Retinal pigment epithelial cell (primary cell): Measurements from ENCODE around the gene TNFRSF18.

ENCODE experiments used
- DNase-seq: peaks from one replicate; pipeline ENCODE4 v3.0.0-alpha.2; 2010; ENCODE audit warnings: low read depth
- H3K4me3 ChIP-seq: 2 replicates; pipeline ENCODE4 v1.5.1; 2011; ENCODE audit warnings: mild to moderate bottlenecking, low read length, control low read depth, moderate library complexity
- CTCF ChIP-seq: conservative IDR thresholded peaks from 2 replicates; pipeline ENCODE4 v1.5.1; 2011; ENCODE audit warnings: low read depth, low read length, control low read depth, inconsistent platforms

Gene TNFRSF18

GRCh38 chr1:1175221-1176062 is 30.9 kb downstream of the TNFRSF18 start:
- DNase-seq = no peak
- H3K4me3 ChIP-seq = no peak overlapping the region
- TF ChIP-seq CTCF = no peak

GRCh38 chr1:1173793-1174415 is 32.5 kb downstream of the TNFRSF18 start, which contains the start of gene TTLL10:
TTLL10 (plus strand) TSS chr1:1173880; CDS start chr1:1179216, 5,336 bp downstream.
- no peak for TF ChIP-seq CTCF
- no peak within 1 kb of the TSS for H3K4me3 ChIP-seq
- no peak for DNase-seq

GRCh38 chr1:1173061-1173792 is 33.2 kb downstream of the TNFRSF18 start:
- no peak for DNase-seq
- H3K4me3 ChIP-seq = no peak overlapping the region
- TF ChIP-seq CTCF = no peak

- no peak for TF ChIP-seq CTCF
- no peak for DNase-seq
These were observed 34.6 kb downstream of the TNFRSF18 start for GRCh38 chr1:1171546-1172340.

GRCh38 chr1:1171161-1171545 is 35.2 kb downstream of the TNFRSF18 start:
- no peak overlapping the region for H3K4me3 ChIP-seq
- DNase-seq = no peak
- TF ChIP-seq CTCF = no peak

More at GRCh38 chr1:1171546-1172340, 34.6 kb downstream of the TNFRSF18 start:
- H3K4me3 ChIP-seq = no peak overlapping the region

GRCh38 chr1:1170215-1171091 is 35.9 kb downstream of the TNFRSF18 start:
- H3K4me3 ChIP-seq = no peak overlapping the region
- no peak for TF ChIP-seq CTCF
- DNase-seq = no peak
